ACC112 (cell line): ENCODE results near the gene TLK1.
A peak's percentile ranks its signal among the peaks of the same experiment; 100 is the strongest.

Source experiments
- H2AFZ ChIP-seq: fragments of 200-600 bp; sonication (generic); one replicate; pipeline ENCODE4 v1.6.0; 2017; ENCODE audit warnings: antibody characterized with exemption, low read length; ENCODE audit not compliant: unreplicated experiment
- H3K27ac ChIP-seq: fragments of 200-600 bp; sonication (generic); 2 replicates; pipeline ENCODE4 v1.5.1; 2014; ENCODE audit warnings: low read depth, mild to moderate bottlenecking, antibody characterized with exemption, low read length, moderate library complexity
- H3K27me3 ChIP-seq: fragments of 200-600 bp; sonication (generic); 2 replicates; pipeline ENCODE4 v1.6.1; 2014; ENCODE audit warnings: mild to moderate bottlenecking, antibody characterized with exemption, low read length, moderate library complexity, mixed read lengths; ENCODE audit not compliant: insufficient read depth
- H3K36me3 ChIP-seq: fragments of 200-600 bp; sonication (generic); 2 replicates; pipeline ENCODE4 v1.6.1; 2016; ENCODE audit warnings: mild to moderate bottlenecking, antibody characterized with exemption, low read length, moderate library complexity, mixed read lengths; ENCODE audit not compliant: insufficient read depth
- H3K4me1 ChIP-seq: fragments of 200-600 bp; sonication (generic); one replicate; pipeline ENCODE4 v1.6.1; 2016; ENCODE audit warnings: low read length, mixed read lengths; ENCODE audit not compliant: insufficient read depth, unreplicated experiment, control insufficient read depth
- H3K4me3 ChIP-seq: fragments of 200-600 bp; sonication (generic); 2 replicates; pipeline ENCODE4 v1.5.1; 2014; ENCODE audit warnings: mild to moderate bottlenecking, low read depth, low read length
- H3K79me2 ChIP-seq: fragments of 200-600 bp; sonication (generic); one replicate; pipeline ENCODE4 v1.6.0; 2016; ENCODE audit warnings: low read length; ENCODE audit not compliant: control insufficient read depth, unreplicated experiment, insufficient read depth

TLK1 gene

GRCh38 chr2:171158036-171158789 is 2.5 kb downstream of the TLK1 start:
- peak overlapping the region; percentile 92 for H3K4me3 ChIP-seq
- peaks cover 25% of the 10 kb centered on the region for H3K4me1 ChIP-seq

GRCh38 chr2:171157109-171157500 is 3.6 kb downstream of the TLK1 start:
- Histone ChIP-seq H3K36me3 (no peaks in the 10 kb centered on the region), H3K4me3 (no peak overlapping the region), H2AFZ (no peak overlapping the region), H3K79me2 (peaks cover 80% of the 10 kb centered on the region), H3K27me3 (no peaks in the 10 kb centered on the region), H3K27ac (no peak overlapping the region), H3K4me1 (peaks cover 25% of the 10 kb centered on the region)

More at GRCh38 chr2:171158036-171158789, 2.5 kb downstream of the TLK1 start:
- H3K79me2 ChIP-seq, result peaks cover 68% of the 10 kb centered on the region
- H3K27me3 ChIP-seq, result no peaks in the 10 kb centered on the region
- H3K27ac ChIP-seq, result no peak overlapping the region
- no peak overlapping the region for H2AFZ ChIP-seq
- no peaks in the 10 kb centered on the region for H3K36me3 ChIP-seq

GRCh38 chr2:171154348-171154747 is 6.3 kb downstream of the TLK1 start:
- Histone ChIP-seq H3K4me3 (no peak overlapping the region), H3K36me3 (no peaks in the 10 kb centered on the region), H3K27me3 (no peaks in the 10 kb centered on the region), H3K79me2 (peaks cover 93% of the 10 kb centered on the region), H2AFZ (no peak overlapping the region), H3K4me1 (peaks cover 21% of the 10 kb centered on the region), H3K27ac (no peak overlapping the region)

- peaks cover 15% of the 10 kb centered on the region for H3K4me1 ChIP-seq
- no peak overlapping the region for H2AFZ ChIP-seq
- no peak overlapping the region for H3K4me3 ChIP-seq
- no peak overlapping the region for H3K27ac ChIP-seq
- no peaks in the 10 kb centered on the region for H3K36me3 ChIP-seq
- no peaks in the 10 kb centered on the region for H3K27me3 ChIP-seq
- H3K79me2 ChIP-seq, result peaks cover 88% of the 10 kb centered on the region
Observed at GRCh38 chr2:171150694-171151285, 9.9 kb downstream of the TLK1 start.

GRCh38 chr2:171149986-171150693 is 10.6 kb downstream of the TLK1 start:
- no peak overlapping the region for H3K4me3 ChIP-seq
- peaks cover 87% of the 10 kb centered on the region for H3K79me2 ChIP-seq
- peaks cover 15% of the 10 kb centered on the region for H3K4me1 ChIP-seq
- H3K27ac ChIP-seq, result no peak overlapping the region
- no peaks in the 10 kb centered on the region for H3K27me3 ChIP-seq
- no peak overlapping the region for H2AFZ ChIP-seq
- no peaks in the 10 kb centered on the region for H3K36me3 ChIP-seq

- H3K27ac ChIP-seq, result no peak overlapping the region
Observed at GRCh38 chr2:171149171-171149938, 11.3 kb downstream of the TLK1 start.

GRCh38 chr2:171147081-171147480 is 13.6 kb downstream of the TLK1 start:
- Histone ChIP-seq H3K27me3 (no peaks in the 10 kb centered on the region), H3K36me3 (no peaks in the 10 kb centered on the region), H2AFZ (no peak overlapping the region), H3K4me1 (peaks cover 5% of the 10 kb centered on the region), H3K4me3 (no peak overlapping the region), H3K79me2 (peaks cover 85% of the 10 kb centered on the region), H3K27ac (no peak overlapping the region)

More at GRCh38 chr2:171149171-171149938, 11.3 kb downstream of the TLK1 start:
- Histone ChIP-seq H3K4me3 (no peak overlapping the region), H3K79me2 (peaks cover 88% of the 10 kb centered on the region), H3K4me1 (peaks cover 11% of the 10 kb centered on the region), H3K36me3 (no peaks in the 10 kb centered on the region), H3K27me3 (no peaks in the 10 kb centered on the region), H2AFZ (no peak overlapping the region)

- H3K27ac ChIP-seq, result no peak overlapping the region
- no peak overlapping the region for H3K4me3 ChIP-seq
- no peaks in the 10 kb centered on the region for H3K27me3 ChIP-seq
- no peak overlapping the region for H2AFZ ChIP-seq
- H3K4me1 ChIP-seq, result peaks cover 7% of the 10 kb centered on the region
- no peaks in the 10 kb centered on the region for H3K36me3 ChIP-seq
- peaks cover 85% of the 10 kb centered on the region for H3K79me2 ChIP-seq
Observed at GRCh38 chr2:171146633-171147032, 14.1 kb downstream of the TLK1 start.

GRCh38 chr2:171146071-171146470 is 14.6 kb downstream of the TLK1 start:
- Histone ChIP-seq H3K27me3 (no peaks in the 10 kb centered on the region), H3K36me3 (no peaks in the 10 kb centered on the region), H3K27ac (no peak overlapping the region), H3K4me1 (peaks cover 13% of the 10 kb centered on the region), H3K79me2 (peaks cover 88% of the 10 kb centered on the region), H2AFZ (no peak overlapping the region), H3K4me3 (no peak overlapping the region)

- peaks cover 93% of the 10 kb centered on the region for H3K79me2 ChIP-seq
- H3K36me3 ChIP-seq, result no peaks in the 10 kb centered on the region
- no peaks in the 10 kb centered on the region for H3K27me3 ChIP-seq
- H3K4me3 ChIP-seq, result no peak overlapping the region
- peaks cover 15% of the 10 kb centered on the region for H3K4me1 ChIP-seq
- no peak overlapping the region for H2AFZ ChIP-seq
- no peak overlapping the region for H3K27ac ChIP-seq
Observed at GRCh38 chr2:171143670-171144062, 17.0 kb downstream of the TLK1 start.
